OCI-LY7 (cell line): ENCODE data around the gene LRIG2.

Experiments used
- EZH2phosphoT487 ChIP-seq: fragments of 200-600 bp; sonication (generic); IDR thresholded peaks from 2 replicates; pipeline ENCODE4 v1.6.1; 2018; ENCODE audit warnings: low read depth, borderline replicate concordance, mild to moderate bottlenecking, mixed run types, antibody characterized with exemption, low read length, moderate library complexity, mixed read lengths
- TF ChIP-seq, protein P1 (sequence below): fragments of 200-600 bp; sonication (generic); conservative IDR thresholded peaks from 2 replicates; pipeline ENCODE4 v1.5.1; 2014; ENCODE audit warnings: mild to moderate bottlenecking, antibody characterized with exemption, low read length, moderate library complexity, mixed read lengths

DNA sequence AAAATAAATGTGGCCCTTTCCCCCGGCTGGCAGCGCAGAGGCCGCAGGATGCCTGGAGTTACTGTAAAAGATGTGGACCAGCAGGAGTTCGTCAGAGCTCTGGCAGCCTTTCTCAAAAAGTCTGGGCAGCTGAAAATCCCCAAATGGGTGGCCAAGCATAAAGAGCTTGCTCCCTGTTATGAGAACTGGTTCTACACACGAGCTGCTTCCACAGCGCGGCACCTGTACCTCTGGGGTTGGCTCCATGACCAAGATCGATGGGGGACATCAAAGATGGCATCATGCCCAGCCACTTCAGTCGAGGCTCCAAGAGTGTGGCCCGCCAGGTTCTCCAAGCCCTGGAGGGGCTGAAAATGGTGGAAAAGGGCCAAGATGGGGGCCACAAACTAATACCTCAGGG lies 95.9 kb downstream of the LRIG2 start:
- TF ChIP-seq, protein P1, sequence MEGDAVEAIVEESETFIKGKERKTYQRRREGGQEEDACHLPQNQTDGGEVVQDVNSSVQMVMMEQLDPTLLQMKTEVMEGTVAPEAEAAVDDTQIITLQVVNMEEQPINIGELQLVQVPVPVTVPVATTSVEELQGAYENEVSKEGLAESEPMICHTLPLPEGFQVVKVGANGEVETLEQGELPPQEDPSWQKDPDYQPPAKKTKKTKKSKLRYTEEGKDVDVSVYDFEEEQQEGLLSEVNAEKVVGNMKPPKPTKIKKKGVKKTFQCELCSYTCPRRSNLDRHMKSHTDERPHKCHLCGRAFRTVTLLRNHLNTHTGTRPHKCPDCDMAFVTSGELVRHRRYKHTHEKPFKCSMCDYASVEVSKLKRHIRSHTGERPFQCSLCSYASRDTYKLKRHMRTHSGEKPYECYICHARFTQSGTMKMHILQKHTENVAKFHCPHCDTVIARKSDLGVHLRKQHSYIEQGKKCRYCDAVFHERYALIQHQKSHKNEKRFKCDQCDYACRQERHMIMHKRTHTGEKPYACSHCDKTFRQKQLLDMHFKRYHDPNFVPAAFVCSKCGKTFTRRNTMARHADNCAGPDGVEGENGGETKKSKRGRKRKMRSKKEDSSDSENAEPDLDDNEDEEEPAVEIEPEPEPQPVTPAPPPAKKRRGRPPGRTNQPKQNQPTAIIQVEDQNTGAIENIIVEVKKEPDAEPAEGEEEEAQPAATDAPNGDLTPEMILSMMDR: no peak
- no peak for TF ChIP-seq EZH2phosphoT487
